Gastrocnemius medialis (tissue), 4 donors: ENCODE measurements around the gene TGFB3.

Experiments used
- POLR2A ChIP-seq, 2 donors: fragments of 450-650 bp; IDR thresholded peaks; one replicate each; pipeline ENCODE4 v1.6.1; 2017; ENCODE audit warnings: antibody characterized with exemption in 2 of 2, mild to moderate bottlenecking in 2 of 2, moderate library complexity in 2 of 2
- TF ChIP-seq, protein P1 (sequence below), 5 experiments: fragments of 450-650 bp in 3 of 5; fragments of 200-600 bp in 2 of 5; sonication (generic) in 2 of 5; IDR thresholded peaks in 4 of 5; conservative IDR thresholded peaks in 1 of 5; 1 replicate in 4 of 5; 2 replicates in 1 of 5; pipeline ENCODE4 v1.5.1; 2016 to 2019; ENCODE audit warnings: antibody characterized with exemption in 5 of 5, mild to moderate bottlenecking in 3 of 5, moderate library complexity in 3 of 5

DNA sequence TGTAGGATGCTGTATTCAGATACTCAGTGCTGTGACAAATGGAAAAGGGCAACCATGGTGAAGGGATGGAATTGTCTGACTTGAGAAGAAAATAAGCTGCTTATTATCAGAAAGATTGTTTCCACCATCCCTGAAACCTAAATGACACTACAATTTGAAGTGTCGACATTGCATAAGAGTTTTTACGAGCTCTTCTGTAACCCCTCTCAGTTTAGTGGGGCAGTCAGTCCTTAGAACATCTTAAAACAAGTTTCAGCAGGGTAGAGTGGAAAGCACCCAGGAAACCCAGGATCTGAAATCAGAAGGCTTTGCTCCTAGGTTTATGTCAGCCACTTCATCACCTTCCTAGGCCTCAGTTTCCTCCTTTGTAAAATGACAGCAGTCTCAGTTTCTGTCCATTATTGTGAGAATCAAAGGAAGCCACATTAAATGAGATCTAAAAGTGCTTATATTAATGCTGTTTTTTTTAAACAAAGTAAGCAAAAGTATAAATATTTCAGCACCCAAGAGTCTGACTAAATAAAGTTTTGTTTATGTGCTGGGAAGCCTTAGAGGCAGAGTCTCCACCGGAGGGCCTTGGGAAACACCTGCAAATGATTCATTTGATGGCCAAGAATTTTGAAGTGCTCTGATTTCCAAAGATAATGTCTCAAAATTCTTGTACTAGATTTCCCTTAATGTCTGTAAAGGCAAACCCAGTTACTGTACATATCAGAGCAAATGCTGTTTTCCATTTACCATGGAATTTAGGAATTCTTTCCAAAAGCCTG lies 5.6 kb upstream of the TGFB3 start:
- TF ChIP-seq POLR2A (IDR thresholded peaks at IDR 0.05), result no peak
- TF ChIP-seq, protein P1, sequence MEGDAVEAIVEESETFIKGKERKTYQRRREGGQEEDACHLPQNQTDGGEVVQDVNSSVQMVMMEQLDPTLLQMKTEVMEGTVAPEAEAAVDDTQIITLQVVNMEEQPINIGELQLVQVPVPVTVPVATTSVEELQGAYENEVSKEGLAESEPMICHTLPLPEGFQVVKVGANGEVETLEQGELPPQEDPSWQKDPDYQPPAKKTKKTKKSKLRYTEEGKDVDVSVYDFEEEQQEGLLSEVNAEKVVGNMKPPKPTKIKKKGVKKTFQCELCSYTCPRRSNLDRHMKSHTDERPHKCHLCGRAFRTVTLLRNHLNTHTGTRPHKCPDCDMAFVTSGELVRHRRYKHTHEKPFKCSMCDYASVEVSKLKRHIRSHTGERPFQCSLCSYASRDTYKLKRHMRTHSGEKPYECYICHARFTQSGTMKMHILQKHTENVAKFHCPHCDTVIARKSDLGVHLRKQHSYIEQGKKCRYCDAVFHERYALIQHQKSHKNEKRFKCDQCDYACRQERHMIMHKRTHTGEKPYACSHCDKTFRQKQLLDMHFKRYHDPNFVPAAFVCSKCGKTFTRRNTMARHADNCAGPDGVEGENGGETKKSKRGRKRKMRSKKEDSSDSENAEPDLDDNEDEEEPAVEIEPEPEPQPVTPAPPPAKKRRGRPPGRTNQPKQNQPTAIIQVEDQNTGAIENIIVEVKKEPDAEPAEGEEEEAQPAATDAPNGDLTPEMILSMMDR (IDR thresholded peaks at IDR 0.05 in 4 of 5, conservative IDR thresholded peaks at IDR 0.05 in 1 of 5), result no peak
